Measurements from ENCODE around the gene ZNHIT6.

DNA sequence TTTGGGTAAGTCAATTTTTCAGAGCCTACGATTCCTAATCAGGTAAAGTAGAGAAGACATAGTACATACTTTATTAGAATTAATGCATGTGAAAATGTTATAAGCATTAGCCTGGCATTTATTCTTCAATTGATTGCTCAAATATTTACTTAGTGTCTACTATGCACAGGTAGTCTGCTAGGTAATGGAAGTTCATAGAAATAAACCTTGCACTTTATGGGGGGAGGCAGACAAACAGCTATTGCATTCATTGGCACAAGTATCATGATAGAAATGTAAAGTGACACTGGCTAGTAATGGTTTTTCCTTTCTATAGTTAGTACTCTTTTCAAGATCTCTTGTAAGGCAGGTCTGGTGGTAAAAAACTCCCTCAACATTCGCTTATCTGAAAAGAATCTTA, 44.9 kb downstream of the ZNHIT6 start:
- TF ChIP-seq, protein P1, sequence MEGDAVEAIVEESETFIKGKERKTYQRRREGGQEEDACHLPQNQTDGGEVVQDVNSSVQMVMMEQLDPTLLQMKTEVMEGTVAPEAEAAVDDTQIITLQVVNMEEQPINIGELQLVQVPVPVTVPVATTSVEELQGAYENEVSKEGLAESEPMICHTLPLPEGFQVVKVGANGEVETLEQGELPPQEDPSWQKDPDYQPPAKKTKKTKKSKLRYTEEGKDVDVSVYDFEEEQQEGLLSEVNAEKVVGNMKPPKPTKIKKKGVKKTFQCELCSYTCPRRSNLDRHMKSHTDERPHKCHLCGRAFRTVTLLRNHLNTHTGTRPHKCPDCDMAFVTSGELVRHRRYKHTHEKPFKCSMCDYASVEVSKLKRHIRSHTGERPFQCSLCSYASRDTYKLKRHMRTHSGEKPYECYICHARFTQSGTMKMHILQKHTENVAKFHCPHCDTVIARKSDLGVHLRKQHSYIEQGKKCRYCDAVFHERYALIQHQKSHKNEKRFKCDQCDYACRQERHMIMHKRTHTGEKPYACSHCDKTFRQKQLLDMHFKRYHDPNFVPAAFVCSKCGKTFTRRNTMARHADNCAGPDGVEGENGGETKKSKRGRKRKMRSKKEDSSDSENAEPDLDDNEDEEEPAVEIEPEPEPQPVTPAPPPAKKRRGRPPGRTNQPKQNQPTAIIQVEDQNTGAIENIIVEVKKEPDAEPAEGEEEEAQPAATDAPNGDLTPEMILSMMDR (IDR thresholded peaks at IDR 0.05): no peak
- no peak for TF ChIP-seq POLR2A (IDR thresholded peaks at IDR 0.05)

All from testis (tissue), 2 donors.